Osteoblast (primary cell): ENCODE data around the gene FADS2. TPM values are rescaled to one million over a fixed set of nuclear protein-coding genes. Genes with fewer than 3 reads are reported as not detected.
A peak's percentile ranks its signal among the peaks of the same experiment; 100 is the strongest.

ENCODE experiments used
- DNase-seq: peaks from one replicate; pipeline ENCODE4 v3.0.0; 2011; ENCODE audit warnings: low spot score, mixed read lengths; ENCODE audit not compliant: insufficient read length; ENCODE audit errors: missing footprints
- H2AFZ ChIP-seq: 2 replicates; pipeline ENCODE4 v1.6.0; 2011; ENCODE audit warnings: mild to moderate bottlenecking, low read length
- H3K27ac ChIP-seq: 2 replicates; pipeline ENCODE4 v1.5.1; 2011; ENCODE audit warnings: mild to moderate bottlenecking, low read depth, low read length, moderate library complexity
- H3K27me3 ChIP-seq: 2 replicates; pipeline ENCODE4 v1.6.0; 2012; ENCODE audit warnings: mild to moderate bottlenecking, control low read depth, inconsistent platforms, low read length, moderate library complexity; ENCODE audit not compliant: insufficient read depth
- H3K36me3 ChIP-seq: 2 replicates; pipeline ENCODE4 v1.5.1; 2011; ENCODE audit warnings: mild to moderate bottlenecking, low read length, control low read depth, moderate library complexity; ENCODE audit not compliant: insufficient read depth
- H3K4me1 ChIP-seq: 2 replicates; pipeline ENCODE4 v1.5.1; 2011; ENCODE audit warnings: mild to moderate bottlenecking, low read length, control low read depth, moderate library complexity; ENCODE audit not compliant: insufficient read depth
- H3K4me2 ChIP-seq: 2 replicates; pipeline ENCODE4 v1.6.0; 2011; ENCODE audit warnings: mild to moderate bottlenecking, low read length; ENCODE audit not compliant: insufficient read depth
- H3K4me3 ChIP-seq: fragments of 200-600 bp; sonication (generic); 3 replicates; pipeline ENCODE4 v1.5.1; 2012; ENCODE audit warnings: mild to moderate bottlenecking, low read length, inconsistent platforms; ENCODE audit not compliant: insufficient read depth
- H3K79me2 ChIP-seq: 2 replicates; pipeline ENCODE4 v1.6.0; 2012; ENCODE audit warnings: mild to moderate bottlenecking, low read length, control low read depth, inconsistent platforms; ENCODE audit not compliant: insufficient read depth
- H3K9me3 ChIP-seq: 2 replicates; pipeline ENCODE4 v1.5.1; 2011; ENCODE audit warnings: low read depth, low read length, control low read depth
- H4K20me1 ChIP-seq: 2 replicates; pipeline ENCODE4 v1.6.0; 2012; ENCODE audit warnings: mild to moderate bottlenecking, low read length, control low read depth; ENCODE audit not compliant: insufficient read depth
- total RNA-seq: library from RNA; depleted of rRNA; stranded (reverse); fragments of >200 nt; gene quantifications from 2 replicates; pipeline ENCODE4 v1.2.3, GENCODE V29; 2012
- TF ChIP-seq, protein P1 (sequence below): IDR thresholded peaks from 2 replicates; pipeline ENCODE4 v1.5.1; 2011; ENCODE audit warnings: mild to moderate bottlenecking, low read depth, low read length, moderate library complexity; ENCODE audit errors: extremely low read depth

FADS2 gene
- total RNA-seq, 1 donor, result 275 TPM

DNA sequence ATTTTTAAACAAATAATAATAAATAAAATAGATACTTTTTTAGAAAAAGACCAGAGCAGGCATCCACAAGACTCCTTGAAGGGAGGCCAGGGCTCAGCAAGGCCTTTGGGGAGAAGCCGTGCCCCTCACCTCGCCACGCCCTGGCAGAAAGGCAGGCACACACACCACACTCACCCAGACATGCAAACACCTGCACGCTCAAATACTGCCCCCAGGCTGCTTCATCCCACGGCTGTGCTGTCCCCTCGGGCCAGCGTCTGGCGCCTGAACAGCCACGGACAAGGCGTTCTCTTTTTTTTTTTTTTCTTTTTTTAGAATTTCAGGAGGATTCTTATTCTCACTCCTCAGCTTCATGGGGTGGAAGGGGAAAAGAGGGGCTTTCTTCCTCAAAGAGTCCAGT lies 61.7 kb downstream of the FADS2 start:
- peaks cover 53% of the 10 kb centered on the region for H3K79me2 ChIP-seq

DNA sequence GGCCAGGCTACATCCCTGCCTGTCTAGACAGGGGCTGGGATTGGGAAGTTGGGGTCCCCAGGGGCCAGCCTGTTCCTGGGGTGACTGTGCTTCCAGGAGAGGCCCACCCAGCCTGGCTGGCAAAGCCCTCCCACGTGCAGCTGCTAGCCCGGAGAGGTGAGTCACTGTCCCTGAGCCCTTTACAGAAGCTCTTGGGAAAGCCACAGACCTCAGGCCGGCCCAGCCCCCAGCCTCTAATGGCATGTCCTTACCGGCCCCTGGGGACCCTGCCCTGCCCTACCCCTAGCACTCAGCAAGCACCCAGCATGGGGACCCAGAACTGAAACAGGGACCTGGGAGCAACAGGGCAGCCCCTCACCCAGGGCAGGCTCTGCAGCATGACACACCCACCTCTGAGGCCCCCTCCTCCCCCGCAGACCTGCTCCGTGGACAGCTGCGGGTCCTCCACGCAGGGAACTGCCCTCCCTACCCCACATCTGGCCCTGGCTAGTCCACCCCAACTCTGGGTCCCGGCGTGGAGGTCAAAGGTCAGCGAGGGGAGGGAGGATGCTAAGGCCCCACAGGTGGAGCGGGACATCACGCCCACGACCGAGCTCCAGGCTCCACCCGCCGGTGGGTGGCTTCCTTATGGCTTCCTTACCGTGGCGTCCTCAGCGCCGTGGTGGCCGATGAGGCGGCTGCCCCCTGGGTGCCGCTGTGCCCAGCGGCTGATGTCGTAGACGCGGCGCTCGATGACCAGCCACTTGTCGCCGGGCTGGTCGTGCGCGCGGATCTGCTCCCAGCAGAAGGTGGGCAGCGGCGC lies 62.6 kb downstream of the FADS2 start:
- Histone ChIP-seq H3K27ac (peak overlapping the region; percentile 71), H3K79me2 (peaks cover 44% of the 10 kb centered on the region), H4K20me1 (peaks cover 18% of the 10 kb centered on the region), H3K4me2 (peak overlapping the region; percentile 89), H3K9me3 (no peaks in the 10 kb centered on the region), H3K4me1 (peaks cover 27% of the 10 kb centered on the region), H2AFZ (peak overlapping the region; percentile 72), H3K27me3 (no peaks in the 10 kb centered on the region), H3K36me3 (peaks cover 14% of the 10 kb centered on the region), H3K4me3 (peak overlapping the region; percentile 90)
- peak; percentile 98 for DNase-seq
- TF ChIP-seq, protein P1, sequence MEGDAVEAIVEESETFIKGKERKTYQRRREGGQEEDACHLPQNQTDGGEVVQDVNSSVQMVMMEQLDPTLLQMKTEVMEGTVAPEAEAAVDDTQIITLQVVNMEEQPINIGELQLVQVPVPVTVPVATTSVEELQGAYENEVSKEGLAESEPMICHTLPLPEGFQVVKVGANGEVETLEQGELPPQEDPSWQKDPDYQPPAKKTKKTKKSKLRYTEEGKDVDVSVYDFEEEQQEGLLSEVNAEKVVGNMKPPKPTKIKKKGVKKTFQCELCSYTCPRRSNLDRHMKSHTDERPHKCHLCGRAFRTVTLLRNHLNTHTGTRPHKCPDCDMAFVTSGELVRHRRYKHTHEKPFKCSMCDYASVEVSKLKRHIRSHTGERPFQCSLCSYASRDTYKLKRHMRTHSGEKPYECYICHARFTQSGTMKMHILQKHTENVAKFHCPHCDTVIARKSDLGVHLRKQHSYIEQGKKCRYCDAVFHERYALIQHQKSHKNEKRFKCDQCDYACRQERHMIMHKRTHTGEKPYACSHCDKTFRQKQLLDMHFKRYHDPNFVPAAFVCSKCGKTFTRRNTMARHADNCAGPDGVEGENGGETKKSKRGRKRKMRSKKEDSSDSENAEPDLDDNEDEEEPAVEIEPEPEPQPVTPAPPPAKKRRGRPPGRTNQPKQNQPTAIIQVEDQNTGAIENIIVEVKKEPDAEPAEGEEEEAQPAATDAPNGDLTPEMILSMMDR, result no peak

More for the DNA sequence above, 61.7 kb downstream of the FADS2 start:
- H3K27ac ChIP-seq, result peak overlapping the region; percentile 71
- no peaks in the 10 kb centered on the region for H3K27me3 ChIP-seq
- H3K4me3 ChIP-seq, result peak overlapping the region; percentile 90
- no peak for DNase-seq
- H3K36me3 ChIP-seq, result peaks cover 19% of the 10 kb centered on the region
- no peak overlapping the region for H2AFZ ChIP-seq
- peaks cover 27% of the 10 kb centered on the region for H3K4me1 ChIP-seq
- H4K20me1 ChIP-seq, result peaks cover 27% of the 10 kb centered on the region
- TF ChIP-seq, protein P1, result no peak
- no peaks in the 10 kb centered on the region for H3K9me3 ChIP-seq
- peak overlapping the region; percentile 89 for H3K4me2 ChIP-seq

DNA sequence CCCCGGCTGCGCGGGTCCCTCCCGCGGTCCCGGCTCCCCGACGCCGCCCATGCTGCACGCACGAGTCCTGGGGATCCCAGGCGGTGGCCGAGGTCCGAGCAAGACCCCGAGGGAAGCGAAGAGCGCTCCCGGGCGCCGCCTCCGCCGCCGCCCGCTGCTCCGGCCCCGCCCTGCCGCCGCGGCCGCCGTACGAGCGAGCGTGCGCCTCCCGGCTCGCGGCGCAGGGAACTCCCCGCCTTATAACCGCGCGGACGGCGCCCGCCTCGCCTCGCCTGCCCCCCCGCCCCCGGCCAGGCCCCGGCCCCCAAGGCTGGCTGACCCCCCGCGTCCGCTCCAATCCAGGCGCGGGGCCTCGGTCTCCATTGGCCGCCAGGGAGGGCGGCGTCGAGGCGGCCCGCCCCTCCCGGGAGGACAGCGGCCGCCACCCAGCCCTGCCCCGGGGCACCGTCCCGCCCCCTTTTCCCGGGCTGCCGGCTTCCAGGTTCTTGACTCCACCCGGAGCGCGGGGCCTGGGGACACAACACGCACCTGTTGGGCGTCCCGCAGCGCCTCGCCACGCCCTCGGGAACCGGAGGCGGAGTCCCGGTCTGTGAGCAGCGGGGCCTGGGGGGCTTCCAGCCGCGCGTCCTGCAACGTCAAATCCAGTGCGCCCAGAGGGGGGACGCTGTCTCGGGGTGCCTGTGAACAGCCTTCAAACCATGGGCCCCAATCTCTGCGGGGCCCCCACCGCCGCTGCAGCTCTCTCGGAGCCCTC lies 63.4 kb downstream of the FADS2 start, which contains the start of gene FADS3:
Gene FADS3 (minus strand): TSS at position 215 of the 754 bp plus-strand sequence. CDS start 164 bp downstream, at position 51.
- TF ChIP-seq, protein P1, result no peak

DNA sequence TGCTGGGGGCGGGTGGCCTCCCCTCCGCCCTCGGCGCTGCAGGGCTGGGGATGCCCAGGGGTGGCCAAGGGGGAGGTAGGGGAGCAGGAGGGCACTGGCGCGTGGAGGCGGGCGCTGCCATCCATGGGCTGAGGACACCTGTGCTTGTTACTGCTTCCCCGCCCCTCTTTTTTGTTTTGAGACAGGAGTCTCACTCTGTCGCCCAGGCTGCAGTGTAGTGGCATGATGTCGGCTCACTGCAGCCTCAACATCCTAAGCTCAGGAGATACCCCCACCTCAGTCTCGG lies 63.9 kb downstream of the FADS2 start:
- TF ChIP-seq, protein P1, result no peak
- H3K79me2 ChIP-seq, result peaks cover 31% of the 10 kb centered on the region
- DNase-seq, result no peak
- peak overlapping the region; percentile 90 for H3K4me3 ChIP-seq
- peaks cover 7% of the 10 kb centered on the region for H4K20me1 ChIP-seq
- peak overlapping the region; percentile 66 for H3K4me2 ChIP-seq
- no peaks in the 10 kb centered on the region for H3K27me3 ChIP-seq
- no peak overlapping the region for H3K27ac ChIP-seq
- H3K9me3 ChIP-seq, result no peaks in the 10 kb centered on the region
- peaks cover 27% of the 10 kb centered on the region for H3K4me1 ChIP-seq
- H2AFZ ChIP-seq, result no peak overlapping the region
- peaks cover 10% of the 10 kb centered on the region for H3K36me3 ChIP-seq

More for the DNA sequence above, 63.4 kb downstream of the FADS2 start, which contains the start of gene FADS3:
- Histone ChIP-seq H3K27me3 (no peaks in the 10 kb centered on the region), H3K79me2 (peaks cover 37% of the 10 kb centered on the region), H3K36me3 (peaks cover 10% of the 10 kb centered on the region), H3K4me1 (peaks cover 27% of the 10 kb centered on the region), H2AFZ (peak within 1 kb of the TSS; percentile 72), H3K4me2 (peak within 1 kb of the TSS; percentile 89), H3K4me3 (peak within 1 kb of the TSS; percentile 90), H3K27ac (peak within 1 kb of the TSS; percentile 71), H4K20me1 (peaks cover 12% of the 10 kb centered on the region), H3K9me3 (no peaks in the 10 kb centered on the region)
- peak; percentile 99 for DNase-seq
